Measurements from ENCODE around the gene CABP2.
A peak's percentile ranks its signal among the peaks of the same experiment; 100 is the strongest.
"Not testable (repeated sequence)": the region's sequence is repeated elsewhere in the genome, so short reads cannot be mapped to it uniquely, and the experiment has no call there.

CABP2 gene

DNA sequence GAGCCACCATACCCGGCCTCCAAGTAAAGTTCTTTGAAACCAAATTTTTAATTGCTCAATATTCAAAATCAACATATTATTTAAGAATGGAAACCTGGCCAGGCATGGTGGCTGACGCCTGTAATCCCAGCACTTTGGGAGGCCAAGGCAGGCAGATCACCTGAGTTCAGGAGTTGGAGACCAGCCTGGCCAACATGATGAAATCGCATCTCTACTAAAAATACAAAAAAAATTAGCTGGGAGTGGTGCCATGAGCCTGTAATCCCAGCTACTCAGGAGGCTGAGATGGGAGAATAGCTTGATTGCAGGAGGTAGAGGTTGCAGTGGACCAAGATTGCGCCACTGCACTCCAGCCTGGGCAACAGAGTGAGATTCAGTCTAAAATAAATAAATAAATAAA lies 24.9 kb upstream of the CABP2 start:
- DNase-seq (ENCODE audit: low spot score in 2 of 2); H3K4me1 ChIP-seq; in situ Hi-C loops (cut with MboI; ENCODE audit: low sequenced_read_pairs); H3K36me3 ChIP-seq (replicated peaks); H3K4me3 ChIP-seq; H3K27me3 ChIP-seq (ENCODE audit: low read depth): not testable (repeated sequence)
- peaks cover 18% of the 10 kb centered on the region for H3K9me3 ChIP-seq

DNA sequence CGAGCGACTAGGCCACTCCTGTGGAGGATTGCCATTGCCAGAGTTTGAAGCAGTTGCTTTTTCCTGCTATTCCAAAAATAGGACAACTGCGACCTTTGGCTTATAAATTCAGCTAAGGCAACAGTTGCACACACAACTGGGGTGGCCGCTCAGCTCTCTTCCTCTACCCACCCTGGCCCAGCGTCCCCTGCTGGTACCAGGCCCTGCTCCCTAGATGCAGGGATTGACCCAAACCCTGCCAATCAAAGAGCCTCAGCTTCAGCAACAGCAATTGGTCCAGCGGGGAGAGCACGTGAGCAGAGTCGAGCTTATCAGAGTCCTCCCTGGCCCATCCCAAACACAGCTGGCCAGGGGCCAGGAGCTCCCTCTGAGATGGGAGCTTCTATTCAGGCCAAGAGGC lies 22.0 kb upstream of the CABP2 start:
- DNase-seq (ENCODE audit: low spot score in 2 of 2) = peak in 1 of 2 experiments; percentile 52
- in situ Hi-C loops (cut with MboI; ENCODE audit: low sequenced_read_pairs) = no loop called here
- Histone ChIP-seq H3K27me3 (ENCODE audit: low read depth) (no peaks in the 10 kb centered on the region), H3K4me1 (no peaks in the 10 kb centered on the region), H3K36me3 (replicated peaks) (no peaks in the 10 kb centered on the region), H3K9me3 (peaks cover 2% of the 10 kb centered on the region), H3K4me3 (no peak overlapping the region)

- Histone ChIP-seq H3K4me1 (no peaks in the 10 kb centered on the region), H3K4me3 (no peak overlapping the region), H3K36me3 (replicated peaks) (no peaks in the 10 kb centered on the region), H3K27me3 (ENCODE audit: low read depth) (no peaks in the 10 kb centered on the region), H3K9me3 (no peaks in the 10 kb centered on the region)
- in situ Hi-C loops (cut with MboI; ENCODE audit: low sequenced_read_pairs) = no loop called here
- no peak for DNase-seq (ENCODE audit: low spot score in 2 of 2)
Measured at GRCh38 chr11:67544616-67545242, 21.5 kb upstream of the CABP2 start.

DNA sequence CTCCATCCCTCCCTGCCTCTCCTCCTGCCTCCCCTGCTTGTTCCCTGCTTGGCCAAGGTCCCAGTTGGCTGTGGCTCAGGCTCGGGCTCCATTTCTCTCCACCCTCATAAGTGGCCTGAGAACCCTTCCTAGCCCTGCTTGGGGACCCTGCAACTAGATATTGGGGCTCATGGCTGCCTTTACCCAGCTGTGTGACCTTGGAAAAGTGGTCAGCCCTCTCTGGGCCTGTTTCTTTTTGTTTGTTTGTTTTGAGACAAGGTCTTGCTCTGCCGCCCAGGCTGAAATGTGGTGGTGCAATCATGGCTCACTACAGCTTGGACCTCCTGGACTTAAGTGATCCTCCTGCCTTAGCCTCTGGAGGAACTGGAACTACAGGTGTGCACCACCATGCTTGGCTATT lies 20.3 kb upstream of the CABP2 start:
- H3K4me1 ChIP-seq = no peaks in the 10 kb centered on the region
- no peak for DNase-seq (ENCODE audit: low spot score in 2 of 2)
- H3K4me3 ChIP-seq = no peak overlapping the region
- no peaks in the 10 kb centered on the region for H3K9me3 ChIP-seq
- no peaks in the 10 kb centered on the region for H3K36me3 ChIP-seq (replicated peaks)
- H3K27me3 ChIP-seq (ENCODE audit: low read depth) = no peaks in the 10 kb centered on the region
- in situ Hi-C loops (cut with MboI; ENCODE audit: low sequenced_read_pairs) = no loop called here

- Histone ChIP-seq H3K4me3 (no peak overlapping the region), H3K9me3 (no peaks in the 10 kb centered on the region), H3K27me3 (ENCODE audit: low read depth) (no peaks in the 10 kb centered on the region), H3K36me3 (replicated peaks) (no peaks in the 10 kb centered on the region), H3K4me1 (no peaks in the 10 kb centered on the region)
- in situ Hi-C loops (cut with MboI; ENCODE audit: low sequenced_read_pairs) = no loop called here
- no peak for DNase-seq (ENCODE audit: low spot score in 2 of 2)
Measured at GRCh38 chr11:67542971-67543370, 19.7 kb upstream of the CABP2 start.

DNA sequence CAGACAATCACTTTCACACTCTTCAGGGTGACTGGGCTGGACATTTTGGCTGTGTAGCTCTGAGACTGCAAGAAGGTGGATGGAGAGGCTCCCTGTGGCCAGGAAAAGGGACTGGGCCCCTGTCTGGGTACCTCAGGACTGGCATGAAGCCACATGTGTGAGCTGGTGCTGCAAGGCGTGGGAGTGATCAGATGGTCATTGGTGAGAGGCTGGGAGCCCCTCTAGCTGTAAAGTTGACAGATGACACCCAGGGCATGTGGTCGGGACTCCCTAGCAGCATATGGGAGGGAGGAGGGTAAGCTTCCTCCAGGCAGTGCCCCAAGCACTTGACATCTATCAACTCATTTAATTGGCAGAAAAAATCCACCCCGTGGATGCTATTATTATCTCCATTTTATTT lies 18.9 kb upstream of the CABP2 start:
- in situ Hi-C loops (cut with MboI; ENCODE audit: low sequenced_read_pairs) = no loop called here
- no peaks in the 10 kb centered on the region for H3K27me3 ChIP-seq (ENCODE audit: low read depth)
- DNase-seq (ENCODE audit: low spot score in 2 of 2) = no peak
- H3K36me3 ChIP-seq (replicated peaks) = no peaks in the 10 kb centered on the region
- H3K4me1 ChIP-seq = no peaks in the 10 kb centered on the region
- H3K9me3 ChIP-seq = no peaks in the 10 kb centered on the region
- no peak overlapping the region for H3K4me3 ChIP-seq

GRCh38 chr11:67541198-67541597 lies 18.0 kb upstream of the CABP2 start:
- Histone ChIP-seq H3K27me3 (ENCODE audit: low read depth) (no peaks in the 10 kb centered on the region), H3K9me3 (no peaks in the 10 kb centered on the region), H3K4me3 (no peak overlapping the region), H3K4me1 (no peaks in the 10 kb centered on the region), H3K36me3 (replicated peaks) (no peaks in the 10 kb centered on the region)
- in situ Hi-C loops (cut with MboI; ENCODE audit: low sequenced_read_pairs) = no loop called here
- DNase-seq (ENCODE audit: low spot score in 2 of 2) = no peak

- Histone ChIP-seq H3K27me3 (ENCODE audit: low read depth) (no peaks in the 10 kb centered on the region), H3K4me3 (no peak overlapping the region), H3K4me1 (no peaks in the 10 kb centered on the region), H3K36me3 (replicated peaks) (no peaks in the 10 kb centered on the region), H3K9me3 (peaks cover 9% of the 10 kb centered on the region; the same call in 1 of the 2 replicates)
- in situ Hi-C loops (cut with MboI; ENCODE audit: low sequenced_read_pairs) = no loop called here
- no peak for DNase-seq (ENCODE audit: low spot score in 2 of 2)
Measured at GRCh38 chr11:67539550-67539949, 16.3 kb upstream of the CABP2 start.

DNA sequence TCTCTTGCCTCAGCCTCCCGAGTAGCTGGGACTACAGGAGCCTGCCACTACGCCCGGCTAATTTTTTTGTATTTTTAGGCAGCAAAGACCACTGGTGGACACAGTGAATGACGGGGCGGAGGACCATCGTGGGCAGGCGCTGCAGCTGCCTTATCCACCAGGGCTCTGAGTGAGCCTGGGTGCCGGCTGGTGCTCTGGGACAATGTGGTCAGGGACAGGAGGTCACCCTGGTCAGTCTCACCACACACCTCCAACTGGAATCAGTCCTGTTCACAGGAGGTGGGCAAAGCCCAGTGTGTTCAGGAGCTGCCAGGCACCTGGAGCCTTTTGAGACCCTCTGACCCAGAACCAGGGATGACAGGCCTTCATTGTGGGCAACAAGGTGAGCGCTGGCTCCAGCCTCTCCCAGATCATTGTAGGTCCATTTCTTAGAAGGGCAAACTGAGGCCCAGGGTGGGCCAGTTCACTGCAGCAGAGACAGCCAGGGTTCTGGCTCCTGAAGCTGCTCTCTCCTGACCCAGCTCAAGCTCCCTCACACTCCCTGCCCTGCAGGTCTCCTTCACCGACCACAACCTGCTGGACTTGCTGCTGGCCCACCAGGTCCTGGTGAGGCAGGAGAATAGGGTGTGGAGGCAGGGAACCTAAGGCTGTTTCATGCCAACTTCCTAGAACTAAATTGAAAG lies 15.7 kb upstream of the CABP2 start:
- no peaks in the 10 kb centered on the region for H3K27me3 ChIP-seq (ENCODE audit: low read depth)
- DNase-seq (ENCODE audit: low spot score in 2 of 2) = no peak
- H3K36me3 ChIP-seq (replicated peaks) = no peaks in the 10 kb centered on the region
- H3K4me1 ChIP-seq = no peaks in the 10 kb centered on the region
- no peak overlapping the region for H3K4me3 ChIP-seq
- peaks cover 12% of the 10 kb centered on the region; the same call in 1 of the 2 replicates for H3K9me3 ChIP-seq
- in situ Hi-C loops (cut with MboI; ENCODE audit: low sequenced_read_pairs) = no loop called here

GRCh38 chr11:67538306-67538705 lies 15.1 kb upstream of the CABP2 start:
- H3K9me3 ChIP-seq = peaks cover 16% of the 10 kb centered on the region
- H3K4me1 ChIP-seq = no peaks in the 10 kb centered on the region
- in situ Hi-C loops (cut with MboI; ENCODE audit: low sequenced_read_pairs) = no loop called here
- no peaks in the 10 kb centered on the region for H3K36me3 ChIP-seq (replicated peaks)
- no peaks in the 10 kb centered on the region for H3K27me3 ChIP-seq (ENCODE audit: low read depth)
- H3K4me3 ChIP-seq = no peak overlapping the region
- no peak for DNase-seq (ENCODE audit: low spot score in 2 of 2)

DNA sequence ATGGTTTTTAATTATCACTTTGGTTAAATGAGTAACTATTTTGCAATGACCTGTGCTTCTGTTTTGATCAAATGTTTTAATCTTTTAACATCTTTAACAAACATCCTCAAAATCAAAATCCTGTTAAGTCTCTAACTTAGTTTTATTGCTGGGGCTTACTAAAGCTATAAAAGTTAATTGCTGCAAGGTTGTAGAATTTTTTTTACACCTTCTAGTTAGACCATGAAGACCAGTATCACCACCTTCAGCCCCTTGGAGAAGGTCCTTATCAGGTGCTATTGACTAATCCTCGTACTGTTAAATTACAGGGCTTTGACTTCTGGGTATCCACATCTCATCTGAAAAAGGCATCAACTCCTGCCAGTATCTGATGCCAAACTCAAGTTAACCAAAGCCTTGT lies 12.3 kb upstream of the CABP2 start:
- in situ Hi-C loops (cut with MboI; ENCODE audit: low sequenced_read_pairs) = no loop called here
- Histone ChIP-seq H3K4me3 (no peak overlapping the region), H3K27me3 (ENCODE audit: low read depth) (no peaks in the 10 kb centered on the region), H3K9me3 (peaks cover 22% of the 10 kb centered on the region), H3K36me3 (replicated peaks) (no peaks in the 10 kb centered on the region), H3K4me1 (no peaks in the 10 kb centered on the region)
- no peak for DNase-seq (ENCODE audit: low spot score in 2 of 2)

GRCh38 chr11:67534070-67534679 lies 10.9 kb upstream of the CABP2 start:
- no peaks in the 10 kb centered on the region for H3K4me1 ChIP-seq
- in situ Hi-C loops (cut with MboI; ENCODE audit: low sequenced_read_pairs) = no loop called here
- peaks cover 26% of the 10 kb centered on the region for H3K9me3 ChIP-seq
- H3K4me3 ChIP-seq = no peak overlapping the region
- peak in 1 of 2 experiments; percentile 31 for DNase-seq (ENCODE audit: low spot score in 2 of 2)
- H3K36me3 ChIP-seq (replicated peaks) = no peaks in the 10 kb centered on the region
- no peaks in the 10 kb centered on the region for H3K27me3 ChIP-seq (ENCODE audit: low read depth)

DNA sequence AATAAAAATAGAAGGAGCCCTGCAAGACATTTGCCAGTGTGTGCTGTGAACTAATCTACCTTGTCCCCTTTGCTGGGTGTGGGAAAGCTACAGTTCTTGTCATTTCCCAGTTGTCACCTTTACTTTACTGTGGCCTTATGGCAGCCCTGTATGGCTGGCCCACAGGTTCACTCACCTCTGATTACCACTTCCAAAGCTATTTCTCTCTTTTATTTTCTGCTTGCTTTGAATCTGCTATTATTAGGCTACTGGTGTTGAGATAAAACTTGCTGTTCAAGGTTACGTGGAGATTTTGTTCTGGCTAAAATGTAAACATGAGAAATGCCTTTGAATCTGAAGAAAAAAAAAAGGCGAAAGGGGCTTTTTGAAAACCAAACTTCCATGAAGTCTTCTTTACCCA lies 9.6 kb upstream of the CABP2 start:
- no peaks in the 10 kb centered on the region for H3K27me3 ChIP-seq (ENCODE audit: low read depth)
- no peaks in the 10 kb centered on the region for H3K36me3 ChIP-seq (replicated peaks)
- in situ Hi-C loops (cut with MboI; ENCODE audit: low sequenced_read_pairs) = no loop called here
- H3K4me3 ChIP-seq = no peak overlapping the region
- H3K9me3 ChIP-seq = peaks cover 26% of the 10 kb centered on the region
- no peaks in the 10 kb centered on the region for H3K4me1 ChIP-seq
- no peak for DNase-seq (ENCODE audit: low spot score in 2 of 2)

GRCh38 chr11:67530282-67530592 lies 7.0 kb upstream of the CABP2 start:
- Histone ChIP-seq H3K27me3 (ENCODE audit: low read depth) (no peaks in the 10 kb centered on the region), H3K36me3 (replicated peaks) (no peaks in the 10 kb centered on the region), H3K4me3 (no peak overlapping the region), H3K9me3 (peaks cover 20% of the 10 kb centered on the region), H3K4me1 (no peaks in the 10 kb centered on the region)
- in situ Hi-C loops (cut with MboI; ENCODE audit: low sequenced_read_pairs) = no loop called here
- no peak for DNase-seq (ENCODE audit: low spot score in 2 of 2)

All from HAP-1 (cell line).